K562 (cell line): ENCODE measurements around the gene SNTG2. TPM values are rescaled to one million over a fixed set of nuclear protein-coding genes. Genes with fewer than 3 reads are reported as not detected.

Source experiments
- ATAC-seq: fragments of 200-7000 bp; cut with Tn5 transposase; 3 replicates; pipeline ENCODE4 v1.9.1; 2020; ENCODE audit warnings: moderate library complexity
- BruUV-seq: library from RNA; stranded (reverse); fragments of 400-500 nt; replicated peaks from 2 replicates; lab custom pipeline; 2021; lab: Mats Ljungman, UMichigan
- CTCF ChIA-PET: fragments of 300-600 bp; formaldehyde crosslinking; extraction: SDS; loops from one replicate; lab custom pipeline; 2021; ENCODE audit warnings: low intra/inter-chr PET ratio; lab: Yijun Ruan, JAX
- POLR2A ChIA-PET: fragments of 300-600, 350-650 bp; sonication (Branson Sonifier 250); formaldehyde crosslinking; extraction: SDS; loops from one replicate; lab custom pipeline; 2021; ENCODE audit warnings: antibody characterized with exemption, inconsistent platforms; lab: Yijun Ruan, JAX
- DNase-seq, 4 experiments: peaks; one replicate each; pipeline versions ENCODE4 v3.0.0 to v3.0.0-alpha.2; 2011 to 2018; ENCODE audit warnings: low spot score in 3 of 4, mixed read lengths in 3 of 4; ENCODE audit errors: extremely low read depth in 1 of 4
- FAIRE-seq: peaks from 2 replicates; lab custom pipeline; 2011; peaks lifted over from hg19 to GRCh38; lab: Jason Lieb, UNC
- H2AFZ ChIP-seq: 2 replicates; pipeline ENCODE4 v1.6.0; 2011; ENCODE audit warnings: low read depth, low read length, control low read depth, inconsistent platforms
- H3K27ac ChIP-seq: fragments of 200-600 bp; 3 replicates; pipeline ENCODE4 v1.8.0; 2011; ENCODE audit warnings: low read depth, mild to moderate bottlenecking, control low read depth, inconsistent platforms, low read length, moderate library complexity, mixed read lengths; ENCODE audit errors: extremely low read depth
- H3K27me3 ChIP-seq, 2 experiments: fragments of 300-600 bp in 1 of 2; 2 replicates in 1 of 2; 3 replicates in 1 of 2; pipeline versions ENCODE4 v1.6.0 to v1.8.0; 2011; ENCODE audit warnings: inconsistent platforms in 2 of 2, low read length in 2 of 2, mild to moderate bottlenecking in 1 of 2, mixed read lengths in 1 of 2, moderate library complexity in 1 of 2; ENCODE audit not compliant: control insufficient read depth in 2 of 2, insufficient read depth in 2 of 2
- H3K36me3 ChIP-seq: fragments of 300-600 bp; 3 replicates; pipeline ENCODE4 v1.8.0; 2011; ENCODE audit warnings: mild to moderate bottlenecking, low read length, inconsistent platforms; ENCODE audit not compliant: control insufficient read depth, insufficient read depth
- H3K4me1 ChIP-seq, 2 experiments: fragments of 200-600 bp in 1 of 2; replicated peaks in 1 of 2; 2 replicates in 1 of 2; 3 replicates in 1 of 2; pipeline versions ENCODE4 v1.5.1 to v1.8.0; 2011; ENCODE audit warnings: inconsistent platforms in 2 of 2, low read length in 2 of 2, mild to moderate bottlenecking in 1 of 2, mixed read lengths in 1 of 2, moderate library complexity in 1 of 2; ENCODE audit not compliant: control insufficient read depth in 2 of 2, insufficient read depth in 2 of 2
- H3K4me2 ChIP-seq: 2 replicates; pipeline ENCODE4 v1.6.1; 2011; ENCODE audit warnings: low read length, control low read depth, inconsistent platforms, mixed read lengths; ENCODE audit not compliant: insufficient read depth
- H3K4me3 ChIP-seq: fragments of 200-600 bp; sonication (generic), shearing (Covaris generic); 2 replicates; pipeline ENCODE4 v1.5.1; 2016; ENCODE audit warnings: control low read depth, inconsistent platforms
- H3K79me2 ChIP-seq: fragments of 200-600 bp; 3 replicates; pipeline ENCODE4 v1.8.0; 2011; ENCODE audit warnings: low read length, inconsistent platforms; ENCODE audit not compliant: control insufficient read depth, insufficient read depth
- H3K9ac ChIP-seq, 2 experiments: 2 replicates each; pipeline versions ENCODE4 v1.6.0 to v1.6.1; 2011; ENCODE audit warnings: low read depth in 2 of 2, low read length in 2 of 2, control low read depth in 1 of 2, inconsistent platforms in 1 of 2, mild to moderate bottlenecking in 1 of 2, mixed read lengths in 1 of 2; ENCODE audit not compliant: insufficient read depth in 1 of 2
- H3K9me1 ChIP-seq: one replicate; pipeline ENCODE4 v1.6.0; 2011; ENCODE audit warnings: inconsistent platforms, mild to moderate bottlenecking, low read length, moderate library complexity; ENCODE audit not compliant: control insufficient read depth, insufficient read depth
- H3K9me3 ChIP-seq: replicated peaks from 2 replicates; pipeline ENCODE4 v1.5.1; 2011; ENCODE audit warnings: low read depth, low read length, inconsistent platforms; ENCODE audit not compliant: control insufficient read depth, insufficient read depth
- H4K20me1 ChIP-seq: replicated peaks from 2 replicates; pipeline ENCODE4 v1.6.1; 2011; ENCODE audit warnings: low read length, inconsistent platforms, mixed read lengths; ENCODE audit not compliant: control insufficient read depth, insufficient read depth
- CREB5 ChIP-seq: fragments of 250-450 bp; sonication (Bioruptor Pico); IDR thresholded peaks from 2 replicates; pipeline ENCODE4 v1.5.0; 2020; ENCODE audit warnings: mild to moderate bottlenecking
- KLF13 ChIP-seq: fragments of 450-650 bp; IDR thresholded peaks from 2 replicates; pipeline ENCODE4 v1.6.1; 2016; ENCODE audit warnings: missing genetic modification characterization, low read depth, mild to moderate bottlenecking, missing compliant biosample characterization, moderate library complexity, borderline replicate concordance
- RAD21 ChIP-seq, 2 experiments: fragments of 250-450 bp in 1 of 2; fragments of 450-650 bp in 1 of 2; sonication (Bioruptor Pico) in 1 of 2; formaldehyde crosslinking in 1 of 2; IDR thresholded peaks in 1 of 2; conservative IDR thresholded peaks in 1 of 2; 2 replicates each; pipeline versions ENCODE4 v1.4.0 to v1.8.0; 2020 to 2022; ENCODE audit warnings: mild to moderate bottlenecking in 2 of 2, moderate library complexity in 1 of 2
- STAG1 ChIP-seq: sonication (generic); formaldehyde crosslinking; IDR thresholded peaks from 2 replicates; pipeline ENCODE4 v1.5.0; 2020; ENCODE audit warnings: missing genetic modification reagents, borderline replicate concordance
- TARDBP ChIP-seq: fragments of 450-650 bp; IDR thresholded peaks from 2 replicates; pipeline ENCODE4 v1.6.1; 2016
- ZBTB49 ChIP-seq: sonication (generic); formaldehyde crosslinking; IDR thresholded peaks from 2 replicates; pipeline ENCODE4 v1.8.0; 2022; ENCODE audit warnings: missing genetic modification reagents, mild to moderate bottlenecking, borderline replicate concordance
- WGBS: fragments of 100-300 bp; shearing (Covaris generic); methylation state at CpG from one replicate; pipeline ENCODE4 v1.1.6; 2016; ENCODE audit warnings: low coverage, mixed read lengths; ENCODE audit not compliant: insufficient coverage; ENCODE audit errors: missing lambda C conversion rate; 5-methylcytosine and 5-hydroxymethylcytosine counted together
- in situ Hi-C: fragments of 300-500 bp; cut with MboI; formaldehyde crosslinking; loops from 4 replicates; pipeline ENCODE4 v1.15.0; 2018; ENCODE audit warnings: inconsistent platforms, mixed read lengths
- intact Hi-C: fragments of 100-400 bp; cut with micrococcal nuclease; formaldehyde crosslinking; loops from 2 replicates; pipeline ENCODE4 v1.14.2; 2022
- polyA plus RNA-seq, 8 experiments: library from polyadenylated mRNA; depleted of rRNA in 4 of 8; stranded (reverse) in 5 of 8; unstranded in 3 of 8; fragments of >200 nt; fragmentation: Nextera tagmentation in 2 of 8; fragmentation: Illumina TruSeq in 1 of 8; extraction: Ambion mirVana in 2 of 8; extraction: Trizol in 1 of 8; gene quantifications; 2 replicates each; pipeline versions ENCODE4 v1.2.1 to v1.2.3, GENCODE V29; 2011 to 2014; ENCODE audit warnings: inconsistent platforms in 1 of 8, missing spikeins in 1 of 8
- total RNA-seq, 7 experiments: library from RNA; depleted of rRNA in 6 of 7; stranded (reverse); fragments of >200 nt in 6 of 7; fragmentation: Illumina TruSeq in 2 of 7; extraction: Trizol in 2 of 7; gene quantifications; 2 replicates each; pipeline versions ENCODE4 v1.2.1 to v1.2.3, GENCODE V29; 2011 to 2021; ENCODE audit warnings: low replicate concordance in 1 of 7
- TF ChIP-seq, protein P1 (sequence below): fragments of 250-450 bp; sonication (Bioruptor Pico); IDR thresholded peaks from 2 replicates; pipeline ENCODE4 v1.9.0; 2021; ENCODE audit warnings: mild to moderate bottlenecking
- TF ChIP-seq, protein P2 (sequence below): fragments of 450-650 bp; IDR thresholded peaks from 2 replicates; pipeline ENCODE4 v1.6.1; 2016; ENCODE audit warnings: low read depth

Gene SNTG2
- total and polyA plus RNA-seq, 9 of the 15 experiments (the other 6 are each of a cell fraction or from before 2014, with no cell fraction given): not detected

GRCh38 chr2:929011-929735 is 21.5 kb upstream of the SNTG2 start:
- Histone ChIP-seq H3K4me3 (no peak overlapping the region), H3K4me1 (no peaks in the 10 kb centered on the region; a peak in 1 of 5 replicates), H3K79me2 (no peaks in the 10 kb centered on the region), H3K4me2 (no peak overlapping the region), H4K20me1 (0 out of 2 replicates have a peak, but pooled peaks cover 3% of the 10 kb centered on the region), H3K27me3 (peaks cover 27 to 65% of the 10 kb centered on the region in 2 experiments), H3K9me1 (no peaks in the 10 kb centered on the region), H3K9ac (no peak overlapping the region), H3K9me3 (no peaks in the 10 kb centered on the region), H2AFZ (no peak overlapping the region), H3K36me3 (no peaks in the 10 kb centered on the region), H3K27ac (no peak overlapping the region)
- intact Hi-C loops (no loop called here), in situ Hi-C loops (no loop called here)
- POLR2A ChIA-PET: interaction anchor here (0.8 kb wide), 1 partner anchor 14 kb away, joined by 3 read pairs; no protein-coding TSS in a partner anchor
- no peak for DNase-seq
- CTCF ChIA-PET: no interaction called here
- ATAC-seq: no peak
- no peak for FAIRE-seq
- BruUV-seq: no TSS peak
- under 1% methylated on average over 16 of the region's 16 CpGs for WGBS
- TF ChIP-seq, protein P1, sequence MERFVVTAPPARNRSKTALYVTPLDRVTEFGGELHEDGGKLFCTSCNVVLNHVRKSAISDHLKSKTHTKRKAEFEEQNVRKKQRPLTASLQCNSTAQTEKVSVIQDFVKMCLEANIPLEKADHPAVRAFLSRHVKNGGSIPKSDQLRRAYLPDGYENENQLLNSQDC: no peak
- no peak for TF ChIP-seq KLF13 (tag)
- TF ChIP-seq STAG1 (CRISPR knock-in tag): no peak
- TF ChIP-seq ZBTB49: no peak
- no peak for TF ChIP-seq TARDBP
- TF ChIP-seq, protein P2, sequence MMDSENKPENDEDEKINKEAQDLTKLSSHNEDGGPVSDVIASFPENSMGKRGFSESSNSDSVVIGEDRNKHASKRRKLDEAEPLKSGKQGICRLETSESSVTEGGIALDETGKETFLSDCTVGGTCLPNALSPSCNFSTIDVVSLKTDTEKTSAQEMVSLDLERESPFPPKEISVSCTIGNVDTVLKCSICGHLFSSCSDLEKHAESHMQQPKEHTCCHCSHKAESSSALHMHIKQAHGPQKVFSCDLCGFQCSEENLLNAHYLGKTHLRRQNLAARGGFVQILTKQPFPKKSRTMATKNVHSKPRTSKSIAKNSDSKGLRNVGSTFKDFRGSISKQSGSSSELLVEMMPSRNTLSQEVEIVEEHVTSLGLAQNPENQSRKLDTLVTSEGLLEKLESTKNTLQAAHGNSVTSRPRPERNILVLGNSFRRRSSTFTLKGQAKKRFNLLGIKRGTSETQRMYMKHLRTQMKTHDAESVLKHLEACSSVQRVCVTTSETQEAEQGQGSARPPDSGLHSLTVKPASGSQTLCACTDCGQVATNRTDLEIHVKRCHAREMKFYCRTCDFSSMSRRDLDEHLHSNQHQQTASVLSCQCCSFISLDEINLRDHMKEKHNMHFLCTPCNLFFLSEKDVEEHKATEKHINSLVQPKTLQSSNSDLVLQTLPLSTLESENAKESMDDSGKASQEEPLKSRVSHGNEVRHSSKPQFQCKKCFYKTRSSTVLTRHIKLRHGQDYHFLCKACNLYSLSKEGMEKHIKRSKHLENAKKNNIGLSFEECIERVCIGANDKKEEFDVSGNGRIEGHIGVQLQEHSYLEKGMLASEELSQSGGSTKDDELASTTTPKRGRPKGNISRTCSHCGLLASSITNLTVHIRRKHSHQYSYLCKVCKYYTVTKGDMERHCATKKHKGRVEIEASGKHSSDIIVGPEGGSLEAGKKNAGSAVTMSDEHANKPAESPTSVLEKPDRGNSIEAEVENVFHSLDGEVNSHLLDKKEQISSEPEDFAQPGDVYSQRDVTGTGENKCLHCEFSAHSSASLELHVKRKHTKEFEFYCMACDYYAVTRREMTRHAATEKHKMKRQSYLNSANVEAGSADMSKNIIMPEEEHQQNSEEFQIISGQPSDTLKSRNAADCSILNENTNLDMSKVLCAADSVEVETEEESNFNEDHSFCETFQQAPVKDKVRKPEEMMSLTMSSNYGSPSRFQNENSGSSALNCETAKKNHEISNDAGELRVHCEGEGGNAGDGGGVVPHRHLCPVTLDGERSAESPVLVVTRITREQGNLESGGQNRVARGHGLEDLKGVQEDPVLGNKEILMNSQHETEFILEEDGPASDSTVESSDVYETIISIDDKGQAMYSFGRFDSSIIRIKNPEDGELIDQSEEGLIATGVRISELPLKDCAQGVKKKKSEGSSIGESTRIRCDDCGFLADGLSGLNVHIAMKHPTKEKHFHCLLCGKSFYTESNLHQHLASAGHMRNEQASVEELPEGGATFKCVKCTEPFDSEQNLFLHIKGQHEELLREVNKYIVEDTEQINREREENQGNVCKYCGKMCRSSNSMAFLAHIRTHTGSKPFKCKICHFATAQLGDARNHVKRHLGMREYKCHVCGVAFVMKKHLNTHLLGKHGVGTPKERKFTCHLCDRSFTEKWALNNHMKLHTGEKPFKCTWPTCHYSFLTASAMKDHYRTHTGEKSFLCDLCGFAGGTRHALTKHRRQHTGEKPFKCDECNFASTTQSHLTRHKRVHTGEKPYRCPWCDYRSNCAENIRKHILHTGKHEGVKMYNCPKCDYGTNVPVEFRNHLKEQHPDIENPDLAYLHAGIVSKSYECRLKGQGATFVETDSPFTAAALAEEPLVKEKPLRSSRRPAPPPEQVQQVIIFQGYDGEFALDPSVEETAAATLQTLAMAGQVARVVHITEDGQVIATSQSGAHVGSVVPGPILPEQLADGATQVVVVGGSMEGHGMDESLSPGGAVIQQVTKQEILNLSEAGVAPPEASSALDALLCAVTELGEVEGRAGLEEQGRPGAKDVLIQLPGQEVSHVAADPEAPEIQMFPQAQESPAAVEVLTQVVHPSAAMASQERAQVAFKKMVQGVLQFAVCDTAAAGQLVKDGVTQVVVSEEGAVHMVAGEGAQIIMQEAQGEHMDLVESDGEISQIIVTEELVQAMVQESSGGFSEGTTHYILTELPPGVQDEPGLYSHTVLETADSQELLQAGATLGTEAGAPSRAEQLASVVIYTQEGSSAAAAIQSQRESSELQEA: no peak
- no peak for TF ChIP-seq RAD21 (CRISPR knock-in tag; conservative IDR thresholded peaks at IDR 0.05 in 1 of 2, IDR thresholded peaks at IDR 0.05 in 1 of 2)
- no peak for TF ChIP-seq CREB5
